ENCODE measurements around the gene UBL4A.

GRCh38 chrX:154478728-154479622 is 7.4 kb downstream of the UBL4A start, which contains the start of gene LAGE3:
- TF ChIP-seq, protein P1, sequence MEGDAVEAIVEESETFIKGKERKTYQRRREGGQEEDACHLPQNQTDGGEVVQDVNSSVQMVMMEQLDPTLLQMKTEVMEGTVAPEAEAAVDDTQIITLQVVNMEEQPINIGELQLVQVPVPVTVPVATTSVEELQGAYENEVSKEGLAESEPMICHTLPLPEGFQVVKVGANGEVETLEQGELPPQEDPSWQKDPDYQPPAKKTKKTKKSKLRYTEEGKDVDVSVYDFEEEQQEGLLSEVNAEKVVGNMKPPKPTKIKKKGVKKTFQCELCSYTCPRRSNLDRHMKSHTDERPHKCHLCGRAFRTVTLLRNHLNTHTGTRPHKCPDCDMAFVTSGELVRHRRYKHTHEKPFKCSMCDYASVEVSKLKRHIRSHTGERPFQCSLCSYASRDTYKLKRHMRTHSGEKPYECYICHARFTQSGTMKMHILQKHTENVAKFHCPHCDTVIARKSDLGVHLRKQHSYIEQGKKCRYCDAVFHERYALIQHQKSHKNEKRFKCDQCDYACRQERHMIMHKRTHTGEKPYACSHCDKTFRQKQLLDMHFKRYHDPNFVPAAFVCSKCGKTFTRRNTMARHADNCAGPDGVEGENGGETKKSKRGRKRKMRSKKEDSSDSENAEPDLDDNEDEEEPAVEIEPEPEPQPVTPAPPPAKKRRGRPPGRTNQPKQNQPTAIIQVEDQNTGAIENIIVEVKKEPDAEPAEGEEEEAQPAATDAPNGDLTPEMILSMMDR (IDR thresholded peaks at IDR 0.05; ENCODE audit: insufficient read depth, low read length): no peak
- no peak for TF ChIP-seq GABPA (IDR thresholded peaks at IDR 0.05; ENCODE audit: low read depth)
- TF ChIP-seq, protein P2, sequence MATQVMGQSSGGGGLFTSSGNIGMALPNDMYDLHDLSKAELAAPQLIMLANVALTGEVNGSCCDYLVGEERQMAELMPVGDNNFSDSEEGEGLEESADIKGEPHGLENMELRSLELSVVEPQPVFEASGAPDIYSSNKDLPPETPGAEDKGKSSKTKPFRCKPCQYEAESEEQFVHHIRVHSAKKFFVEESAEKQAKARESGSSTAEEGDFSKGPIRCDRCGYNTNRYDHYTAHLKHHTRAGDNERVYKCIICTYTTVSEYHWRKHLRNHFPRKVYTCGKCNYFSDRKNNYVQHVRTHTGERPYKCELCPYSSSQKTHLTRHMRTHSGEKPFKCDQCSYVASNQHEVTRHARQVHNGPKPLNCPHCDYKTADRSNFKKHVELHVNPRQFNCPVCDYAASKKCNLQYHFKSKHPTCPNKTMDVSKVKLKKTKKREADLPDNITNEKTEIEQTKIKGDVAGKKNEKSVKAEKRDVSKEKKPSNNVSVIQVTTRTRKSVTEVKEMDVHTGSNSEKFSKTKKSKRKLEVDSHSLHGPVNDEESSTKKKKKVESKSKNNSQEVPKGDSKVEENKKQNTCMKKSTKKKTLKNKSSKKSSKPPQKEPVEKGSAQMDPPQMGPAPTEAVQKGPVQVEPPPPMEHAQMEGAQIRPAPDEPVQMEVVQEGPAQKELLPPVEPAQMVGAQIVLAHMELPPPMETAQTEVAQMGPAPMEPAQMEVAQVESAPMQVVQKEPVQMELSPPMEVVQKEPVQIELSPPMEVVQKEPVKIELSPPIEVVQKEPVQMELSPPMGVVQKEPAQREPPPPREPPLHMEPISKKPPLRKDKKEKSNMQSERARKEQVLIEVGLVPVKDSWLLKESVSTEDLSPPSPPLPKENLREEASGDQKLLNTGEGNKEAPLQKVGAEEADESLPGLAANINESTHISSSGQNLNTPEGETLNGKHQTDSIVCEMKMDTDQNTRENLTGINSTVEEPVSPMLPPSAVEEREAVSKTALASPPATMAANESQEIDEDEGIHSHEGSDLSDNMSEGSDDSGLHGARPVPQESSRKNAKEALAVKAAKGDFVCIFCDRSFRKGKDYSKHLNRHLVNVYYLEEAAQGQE (IDR thresholded peaks at IDR 0.05; ENCODE audit: insufficient replicate concordance, low read depth): no peak
- peak; percentile 55; the same call in 1 of the 2 replicates for TF ChIP-seq POLR2AphosphoS5 (IDR thresholded peaks at IDR 0.05; ENCODE audit: low read depth)
